ENCODE data around the gene ZNF860.

The ZNF860 gene

GRCh38 chr3:31959951-31960792, 21.4 kb upstream of the ZNF860 start:
- no peak for DNase-seq (ENCODE audit: low spot score)
- TF ChIP-seq CTCF (IDR thresholded peaks at IDR 0.05; ENCODE audit: borderline replicate concordance, control extremely low read depth, extremely low read depth, insufficient read depth, missing control alignments), result no peak
- in situ Hi-C loops (cut with MboI; ENCODE audit: low sequenced_read_pairs, unreplicated experiment), result no loop called here

GRCh38 chr3:31960793-31961431, 20.6 kb upstream of the ZNF860 start:
- no peak for TF ChIP-seq CTCF (IDR thresholded peaks at IDR 0.05; ENCODE audit: borderline replicate concordance, control extremely low read depth, extremely low read depth, insufficient read depth, missing control alignments)
- in situ Hi-C loops (cut with MboI; ENCODE audit: low sequenced_read_pairs, unreplicated experiment), result no loop called here
- DNase-seq (ENCODE audit: low spot score), result no peak

DNA sequence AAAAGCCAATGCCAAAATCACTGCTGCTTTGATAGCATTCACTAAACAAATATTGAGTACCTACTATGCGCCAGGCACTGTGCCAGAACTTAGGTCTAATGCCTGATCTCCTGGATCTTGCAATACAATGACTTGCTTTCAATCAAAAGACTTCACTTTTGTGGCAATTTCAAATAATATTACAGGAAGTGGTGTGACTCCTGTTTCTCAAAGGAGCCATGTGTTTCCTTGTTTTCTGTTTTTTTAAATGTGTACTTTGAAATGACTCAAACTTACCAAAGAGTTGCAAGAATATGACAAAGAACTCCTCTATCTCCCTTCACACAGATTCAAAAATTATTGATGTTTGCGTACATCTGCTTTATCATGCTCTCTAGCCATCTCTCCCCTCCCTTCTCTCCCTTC, 18.7 kb upstream of the ZNF860 start:
- DNase-seq (ENCODE audit: low spot score), result no peak
- in situ Hi-C loops (cut with MboI; ENCODE audit: low sequenced_read_pairs, unreplicated experiment), result no loop called here
- no peak for TF ChIP-seq CTCF (IDR thresholded peaks at IDR 0.05; ENCODE audit: borderline replicate concordance, control extremely low read depth, extremely low read depth, insufficient read depth, missing control alignments)

DNA sequence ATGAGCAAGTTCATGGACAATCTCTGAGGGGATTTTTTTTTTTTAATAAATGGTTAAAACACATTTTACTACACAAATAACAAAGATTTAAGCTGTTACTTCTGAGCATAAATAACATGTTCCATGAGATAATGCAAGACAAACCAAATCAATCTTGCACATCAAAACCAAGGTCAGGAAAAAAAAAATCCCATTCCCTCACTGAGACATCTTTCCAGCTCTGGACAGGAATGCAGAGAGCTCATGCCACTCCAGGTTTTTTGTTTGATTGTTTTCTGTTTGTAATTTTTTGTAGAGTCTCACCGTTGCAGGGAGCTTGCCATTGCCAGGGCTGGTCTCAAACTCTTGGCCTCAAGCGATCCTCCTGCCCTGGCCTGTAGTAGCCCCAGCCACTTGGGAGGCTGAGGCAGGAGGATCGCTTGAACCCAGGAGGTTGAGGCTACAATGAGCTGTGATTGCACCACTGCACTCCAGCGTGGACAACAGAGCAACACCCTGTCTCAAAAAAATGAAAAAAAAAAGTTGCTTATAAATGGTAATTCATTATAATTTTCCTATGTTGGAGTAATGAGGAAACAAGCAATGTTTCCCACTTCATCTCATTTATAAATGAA, 14.5 kb upstream of the ZNF860 start:
- in situ Hi-C loops (cut with MboI; ENCODE audit: low sequenced_read_pairs, unreplicated experiment), result no loop called here
- no peak for DNase-seq (ENCODE audit: low spot score)
- no peak for TF ChIP-seq CTCF (IDR thresholded peaks at IDR 0.05; ENCODE audit: borderline replicate concordance, control extremely low read depth, extremely low read depth, insufficient read depth, missing control alignments)

- no peak for TF ChIP-seq CTCF (IDR thresholded peaks at IDR 0.05; ENCODE audit: borderline replicate concordance, control extremely low read depth, extremely low read depth, insufficient read depth, missing control alignments)
- no peak for DNase-seq (ENCODE audit: low spot score)
- in situ Hi-C loops (cut with MboI; ENCODE audit: low sequenced_read_pairs, unreplicated experiment), result no loop called here
Observed at GRCh38 chr3:31967592-31967991, 14.0 kb upstream of the ZNF860 start.

GRCh38 chr3:31968369-31968926, 13.1 kb upstream of the ZNF860 start:
- TF ChIP-seq CTCF (IDR thresholded peaks at IDR 0.05; ENCODE audit: borderline replicate concordance, control extremely low read depth, extremely low read depth, insufficient read depth, missing control alignments), result no peak
- in situ Hi-C loops (cut with MboI; ENCODE audit: low sequenced_read_pairs, unreplicated experiment), result no loop called here
- DNase-seq (ENCODE audit: low spot score), result no peak

Data from GM13976 (cell line).